Measurements from ENCODE around the gene SLC7A8. TPM values are rescaled to one million over a fixed set of nuclear protein-coding genes. Genes with fewer than 3 reads are reported as not detected.

SLC7A8 gene
- total RNA-seq, 1 experiment from 2014 or later, result 3.8 TPM

DNA sequence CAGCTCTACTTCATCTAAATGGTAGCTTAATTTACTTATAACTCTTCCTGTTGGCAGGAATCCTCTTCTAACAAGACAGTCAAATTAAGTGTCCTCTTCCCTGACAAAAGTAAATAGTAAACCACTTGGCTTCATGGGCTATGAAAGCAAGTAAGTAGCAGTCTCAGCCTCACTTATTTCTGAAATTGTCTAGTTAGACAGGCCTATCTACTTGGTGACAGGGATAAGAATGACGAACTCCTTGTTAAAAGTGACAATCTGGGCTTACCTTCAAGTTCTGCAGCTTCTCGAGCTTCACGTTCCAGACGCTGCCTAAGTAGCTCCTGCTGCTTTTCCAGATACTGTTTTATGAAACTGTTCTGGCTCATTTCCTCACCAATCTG, 93.2 kb downstream of the SLC7A8 start:
- Histone ChIP-seq H3K4me2 (ENCODE audit: low read length) (no peak overlapping the region), H3K27ac (ENCODE audit: low read length) (no peak overlapping the region), H3K27me3 (ENCODE audit: low read length) (no peaks in the 10 kb centered on the region), H2AFZ (ENCODE audit: low read length) (no peak overlapping the region), H3K79me2 (ENCODE audit: low read length) (peaks cover 47% of the 10 kb centered on the region), H3K4me1 (ENCODE audit: insufficient read depth, low read length) (peaks cover 12% of the 10 kb centered on the region), H3K36me3 (ENCODE audit: low read depth, low read length) (peaks cover 65% of the 10 kb centered on the region), H3F3A (ENCODE audit: low read length, unreplicated experiment) (no peaks in the 10 kb centered on the region), H3K9me3 (ENCODE audit: low read length) (no peaks in the 10 kb centered on the region), H3K9me2 (replicated peaks; ENCODE audit: low read length) (no peaks in the 10 kb centered on the region), H3K9ac (ENCODE audit: low read length) (no peak overlapping the region), H4K20me1 (ENCODE audit: low read length) (peaks cover 18% of the 10 kb centered on the region), H3K4me3 (ENCODE audit: low read length) (no peak overlapping the region)
- no TSS peak for BruUV-seq (replicated peaks)
- ATAC-seq (no peak), DNase-seq (no peak)
- no peak for TF ChIP-seq EZH2 (IDR thresholded peaks at IDR 0.05; ENCODE audit: low read length, unreplicated experiment)
- no peak for TF ChIP-seq CTCF (conservative IDR thresholded peaks at IDR 0.05; ENCODE audit: low read depth, low read length)
- intact Hi-C loops (cut with micrococcal nuclease), result no loop called here
- CTCF ChIA-PET, result no interaction called here
- POLR2A ChIA-PET (ENCODE audit: unreplicated experiment), result interaction anchor here (0.6 kb wide), 1 partner anchor 25 kb away, joined by 5 read pairs; no protein-coding TSS in a partner anchor

DNA sequence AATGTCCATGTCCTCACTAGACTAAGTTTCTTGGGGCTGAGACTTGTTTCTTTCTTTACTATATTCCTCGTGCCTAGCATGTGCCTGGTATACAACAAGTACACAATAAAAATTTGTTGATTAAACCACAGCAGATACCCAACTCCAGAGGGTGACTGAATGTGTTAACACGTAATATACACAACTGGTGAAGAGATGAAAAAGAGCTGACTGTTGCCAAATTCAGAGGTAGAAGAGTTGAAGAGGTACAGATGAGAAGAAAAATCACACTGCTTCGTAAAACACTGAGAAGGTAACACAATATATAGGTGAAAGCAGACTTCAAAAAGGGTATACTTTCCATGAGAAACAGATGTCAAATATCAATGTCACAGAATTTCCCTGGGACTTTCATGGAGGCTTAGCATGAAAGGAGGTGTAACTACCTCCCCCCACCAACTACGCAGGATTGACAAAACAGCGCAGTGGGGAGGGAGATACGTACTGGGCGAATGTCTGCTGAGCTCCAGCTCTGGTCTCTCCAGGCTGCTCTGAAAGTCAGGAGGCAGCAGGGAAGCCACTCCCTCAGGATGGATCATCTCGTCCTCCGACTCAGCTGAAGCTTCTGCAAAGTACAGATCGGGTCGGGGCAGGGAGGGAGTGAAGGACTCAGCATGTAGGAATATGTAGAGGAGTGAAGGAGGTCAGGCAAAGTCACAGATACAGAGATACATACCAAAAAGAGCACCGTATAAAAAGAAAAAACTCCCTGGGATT, 93.8 kb downstream of the SLC7A8 start:
- POLR2A ChIA-PET (ENCODE audit: unreplicated experiment), result interaction anchor here (0.6 kb wide), 1 partner anchor 24 kb away, joined by 5 read pairs; no protein-coding TSS in a partner anchor
- Histone ChIP-seq H3K79me2 (ENCODE audit: low read length) (peaks cover 46% of the 10 kb centered on the region), H3K9me3 (ENCODE audit: low read length) (no peaks in the 10 kb centered on the region), H3K9ac (ENCODE audit: low read length) (no peak overlapping the region), H2AFZ (ENCODE audit: low read length) (no peak overlapping the region), H3K27ac (ENCODE audit: low read length) (no peak overlapping the region), H3K36me3 (ENCODE audit: low read depth, low read length) (peaks cover 69% of the 10 kb centered on the region), H3K4me3 (ENCODE audit: low read length) (no peak overlapping the region), H3K9me2 (replicated peaks; ENCODE audit: low read length) (no peaks in the 10 kb centered on the region), H4K20me1 (ENCODE audit: low read length) (peaks cover 18% of the 10 kb centered on the region), H3K4me2 (ENCODE audit: low read length) (no peak overlapping the region), H3F3A (ENCODE audit: low read length, unreplicated experiment) (no peaks in the 10 kb centered on the region), H3K27me3 (ENCODE audit: low read length) (no peaks in the 10 kb centered on the region), H3K4me1 (ENCODE audit: insufficient read depth, low read length) (peaks cover 12% of the 10 kb centered on the region)
- no peak for TF ChIP-seq EZH2phosphoT487 (IDR thresholded peaks at IDR 0.05; ENCODE audit: borderline replicate concordance, low read length)
- no peak for TF ChIP-seq CTCF (conservative IDR thresholded peaks at IDR 0.05; ENCODE audit: low read depth, low read length)
- TF ChIP-seq EZH2 (IDR thresholded peaks at IDR 0.05; ENCODE audit: low read length, unreplicated experiment), result no peak
- intact Hi-C loops (cut with micrococcal nuclease), result no loop called here
- no TSS peak for BruUV-seq (replicated peaks)
- DNase-seq, result no peak
- ATAC-seq, result no peak
- CTCF ChIA-PET, result no interaction called here

DNA sequence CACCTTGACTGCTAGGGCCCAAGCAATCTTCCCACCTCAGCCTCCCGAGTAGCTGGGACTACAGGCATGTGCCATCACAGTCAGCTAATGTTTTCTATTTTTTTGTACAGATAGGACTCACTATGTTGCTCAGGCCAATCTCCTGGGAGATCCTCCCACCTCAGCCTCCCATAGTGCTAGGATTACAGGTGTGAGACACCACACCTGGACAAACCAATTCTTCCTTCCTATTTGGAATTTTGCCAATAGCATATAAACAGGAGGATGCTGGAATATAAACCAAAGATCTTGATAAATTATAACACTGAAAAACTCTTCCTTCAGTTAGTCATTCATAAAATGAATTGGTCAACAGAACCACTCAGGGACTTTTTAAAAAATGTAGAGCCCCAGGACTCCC, 96.9 kb downstream of the SLC7A8 start:
- no peak overlapping the region for H3K9ac ChIP-seq (ENCODE audit: low read length)
- intact Hi-C loops (cut with micrococcal nuclease), result no loop called here
- DNase-seq, result no peak

More for the DNA sequence above, 96.9 kb downstream of the SLC7A8 start:
- Histone ChIP-seq H3K27me3 (ENCODE audit: low read length) (no peaks in the 10 kb centered on the region), H3K4me3 (ENCODE audit: low read length) (no peak overlapping the region), H3K36me3 (ENCODE audit: low read depth, low read length) (peaks cover 68% of the 10 kb centered on the region), H2AFZ (ENCODE audit: low read length) (no peak overlapping the region), H3K27ac (ENCODE audit: low read length) (no peak overlapping the region), H3K9me3 (ENCODE audit: low read length) (no peaks in the 10 kb centered on the region), H3K79me2 (ENCODE audit: low read length) (peaks cover 18% of the 10 kb centered on the region; the same call in 1 of the 2 replicates), H3K4me2 (ENCODE audit: low read length) (no peak overlapping the region), H4K20me1 (ENCODE audit: low read length) (no peaks in the 10 kb centered on the region), H3K4me1 (ENCODE audit: insufficient read depth, low read length) (no peaks in the 10 kb centered on the region), H3K9me2 (replicated peaks; ENCODE audit: low read length) (no peaks in the 10 kb centered on the region), H3F3A (ENCODE audit: low read length, unreplicated experiment) (no peaks in the 10 kb centered on the region)
- BruUV-seq (replicated peaks), result no TSS peak
- POLR2A ChIA-PET (ENCODE audit: unreplicated experiment), result no interaction called here
- no peak for ATAC-seq
- CTCF ChIA-PET, result interaction anchor here (1.0 kb wide), 1 partner anchor 18 kb away, joined by 5 read pairs; no protein-coding TSS in a partner anchor
- TF ChIP-seq EZH2 (IDR thresholded peaks at IDR 0.05; ENCODE audit: low read length, unreplicated experiment) (no peak), CTCF (conservative IDR thresholded peaks at IDR 0.05; ENCODE audit: low read depth, low read length) (no peak), EZH2phosphoT487 (IDR thresholded peaks at IDR 0.05; ENCODE audit: borderline replicate concordance, low read length) (no peak)

Measured in PC-3 (cell line).